Liver (tissue), 9 donors: ENCODE results near the gene STK32C. TPM values are rescaled to one million over a fixed set of nuclear protein-coding genes. Genes with fewer than 3 reads are reported as not detected.

Experiments
- DNase-seq: peaks from one replicate; pipeline ENCODE4 v3.0.0-alpha.2; 2017; ENCODE audit warnings: low spot score
- H3K27ac ChIP-seq, 2 donors: one replicate each; pipeline ENCODE4 v1.7.0; 2013; ENCODE audit warnings: inconsistent platforms in 2 of 2, low read length in 2 of 2, control low read depth in 1 of 2, low read depth in 1 of 2, mild to moderate bottlenecking in 1 of 2
- H3K27me3 ChIP-seq, 4 donors: one replicate each; pipeline versions ENCODE4 v1.6.1 to v1.7.0; 2013; ENCODE audit warnings: low read length in 3 of 4, inconsistent platforms in 1 of 4, mild to moderate bottlenecking in 1 of 4, moderate library complexity in 1 of 4; ENCODE audit not compliant: control insufficient read depth in 4 of 4, insufficient read depth in 4 of 4
- H3K36me3 ChIP-seq, 4 donors: one replicate each; pipeline versions ENCODE4 v1.6.1 to v1.7.0; 2013; ENCODE audit warnings: low read length in 3 of 4, mild to moderate bottlenecking in 3 of 4, low read depth in 1 of 4, moderate library complexity in 1 of 4; ENCODE audit not compliant: control insufficient read depth in 4 of 4, insufficient read depth in 3 of 4
- H3K4me1 ChIP-seq, 4 donors: one replicate each; pipeline versions ENCODE4 v1.6.1 to v1.7.0; 2013; ENCODE audit warnings: low read length in 3 of 4, mild to moderate bottlenecking in 3 of 4, moderate library complexity in 1 of 4; ENCODE audit not compliant: control insufficient read depth in 4 of 4, insufficient read depth in 4 of 4
- H3K4me3 ChIP-seq, 3 donors: one replicate each; pipeline versions ENCODE4 v1.6.1 to v1.7.0; 2013; ENCODE audit warnings: low read length in 3 of 3, control low read depth in 1 of 3, low read depth in 1 of 3, mild to moderate bottlenecking in 1 of 3
- H3K9ac ChIP-seq, 2 donors: one replicate each; pipeline ENCODE4 v1.7.0; 2013; ENCODE audit warnings: low read length in 2 of 2, mild to moderate bottlenecking in 2 of 2, moderate library complexity in 2 of 2, control low read depth in 1 of 2, low read depth in 1 of 2
- H3K9me3 ChIP-seq, 4 donors: one replicate each; pipeline versions ENCODE4 v1.6.1 to v1.7.0; 2013; ENCODE audit warnings: low read length in 3 of 4; ENCODE audit not compliant: control insufficient read depth in 4 of 4
- ATF3 ChIP-seq: IDR thresholded peaks from 2 replicates; pipeline ENCODE4 v1.6.1; 2016; ENCODE audit warnings: antibody characterized with exemption
- EGR1 ChIP-seq, 2 donors: IDR thresholded peaks; 2 replicates each; pipeline ENCODE4 v1.6.1; 2016 to 2018; ENCODE audit warnings: antibody characterized with exemption in 2 of 2, low read depth in 2 of 2
- FOXA1 ChIP-seq: IDR thresholded peaks from 2 replicates; pipeline ENCODE4 v1.6.1; 2016; ENCODE audit warnings: antibody characterized with exemption
- FOXA2 ChIP-seq: IDR thresholded peaks from 2 replicates; pipeline ENCODE4 v1.6.1; 2016; ENCODE audit warnings: antibody characterized with exemption
- GABPA ChIP-seq, 2 donors: IDR thresholded peaks in 1 of 2; conservative IDR thresholded peaks in 1 of 2; 2 replicates each; pipeline ENCODE4 v1.6.1; 2016; ENCODE audit warnings: antibody characterized with exemption in 2 of 2, mild to moderate bottlenecking in 1 of 2, moderate library complexity in 1 of 2
- HNF4A ChIP-seq, 2 donors: conservative IDR thresholded peaks; 2 replicates each; pipeline ENCODE4 v1.6.1; 2016; ENCODE audit warnings: antibody characterized with exemption in 2 of 2, mild to moderate bottlenecking in 2 of 2
- HNF4G ChIP-seq: IDR thresholded peaks from 2 replicates; pipeline ENCODE4 v1.6.1; 2016; ENCODE audit warnings: antibody characterized with exemption
- JUND ChIP-seq, 2 donors: IDR thresholded peaks; 2 replicates each; pipeline ENCODE4 v1.6.1; 2016; ENCODE audit warnings: antibody characterized with exemption in 2 of 2
- MAX ChIP-seq: IDR thresholded peaks from 2 replicates; pipeline ENCODE4 v1.6.1; 2016; ENCODE audit warnings: antibody characterized with exemption
- NR2F2 ChIP-seq: IDR thresholded peaks from 2 replicates; pipeline ENCODE4 v1.6.1; 2016; ENCODE audit warnings: antibody characterized with exemption
- RAD21 ChIP-seq, 2 donors: IDR thresholded peaks; 2 replicates each; pipeline ENCODE4 v1.6.1; 2016; ENCODE audit warnings: antibody characterized with exemption in 2 of 2, mild to moderate bottlenecking in 2 of 2
- REST ChIP-seq: IDR thresholded peaks from 2 replicates; pipeline ENCODE4 v1.6.1; 2016; ENCODE audit warnings: antibody characterized with exemption, mild to moderate bottlenecking
- RXRA ChIP-seq, 2 donors: IDR thresholded peaks; 2 replicates each; pipeline ENCODE4 v1.6.1; 2017 to 2018; ENCODE audit warnings: antibody characterized with exemption in 2 of 2, mild to moderate bottlenecking in 1 of 2
- SP1 ChIP-seq: IDR thresholded peaks from 2 replicates; pipeline ENCODE4 v1.6.1; 2018; ENCODE audit warnings: antibody characterized with exemption, mild to moderate bottlenecking
- TAF1 ChIP-seq: conservative IDR thresholded peaks from 2 replicates; pipeline ENCODE4 v1.6.1; 2016; ENCODE audit warnings: antibody characterized with exemption, mild to moderate bottlenecking
- YY1 ChIP-seq: IDR thresholded peaks from 2 replicates; pipeline ENCODE4 v1.6.1; 2016; ENCODE audit warnings: antibody characterized with exemption, mild to moderate bottlenecking
- ZBTB33 ChIP-seq: IDR thresholded peaks from 2 replicates; pipeline ENCODE4 v1.6.1; 2016; ENCODE audit warnings: antibody characterized with exemption
- WGBS: extraction: QIAGEN DNeasy Blood & Tissue Kit; methylation state at CpG from one replicate; pipeline ENCODE4 v1.1.7; 2013; 5-methylcytosine and 5-hydroxymethylcytosine counted together
- polyA plus RNA-seq, 2 donors: library from polyadenylated mRNA; stranded (reverse) in 1 of 2; unstranded in 1 of 2; fragments of 200-250 nt in 1 of 2; fragments of >200 nt in 1 of 2; fragmentation: Nextera tagmentation in 1 of 2; extraction: Ambion mirVana in 1 of 2; gene quantifications; one replicate each; pipeline versions ENCODE4 v1.2.1 to v1.2.3, GENCODE V29; 2013 to 2015
- total RNA-seq, 2 donors: library from RNA; depleted of rRNA; stranded (reverse); fragments of >200 nt; gene quantifications; one replicate each; pipeline ENCODE4 v1.2.3, GENCODE V29; 2014
- donor health status: healthy.
- donor health status: healthy.
- donor health status: healthy.
- donor health status: healthy.
- donor health status: healthy.

Gene STK32C
- total and polyA plus RNA-seq, 4 donors = 1.8 to 4.6 (median 2.2) TPM

- Histone ChIP-seq H3K27ac (no peak overlapping the region), H3K4me1 (no peaks in the 10 kb centered on the region), H3K27me3 (no peaks in the 10 kb centered on the region), H3K4me3 (no peak overlapping the region), H3K9me3 (no peaks in the 10 kb centered on the region), H3K9ac (no peak overlapping the region), H3K36me3 (no peaks in the 10 kb centered on the region)
- DNase-seq = no peak
- 79% methylated on average over 35 of the region's 35 CpGs for WGBS
- TF ChIP-seq JUND (IDR thresholded peaks at IDR 0.05) (no peak), TAF1 (no peak), HNF4A (conservative IDR thresholded peaks at IDR 0.05) (no peak), ATF3 (no peak), REST (no peak), MAX (no peak), NR2F2 (no peak), YY1 (no peak), GABPA (IDR thresholded peaks at IDR 0.05 in 1 of 2, conservative IDR thresholded peaks at IDR 0.05 in 1 of 2) (no peak)
Measured at GRCh38 chr10:132272231-132272971, 35.3 kb downstream of the STK32C start.

GRCh38 chr10:132271458-132272230 is 36.1 kb downstream of the STK32C start:
- Histone ChIP-seq H3K27me3 (no peaks in the 10 kb centered on the region), H3K9ac (no peak overlapping the region), H3K36me3 (no peaks in the 10 kb centered on the region), H3K4me3 (no peak overlapping the region), H3K9me3 (no peaks in the 10 kb centered on the region), H3K27ac (no peak overlapping the region), H3K4me1 (peaks cover 0 to 3% (median 0%) of the 10 kb centered on the region in 4 donors)
- WGBS = 86% methylated on average over 27 of the region's 27 CpGs
- no peak for TF ChIP-seq FOXA2
- DNase-seq = no peak

- no peak overlapping the region for H3K9ac ChIP-seq
- 90% methylated on average over 11 of the region's 11 CpGs for WGBS
- H3K36me3 ChIP-seq = no peaks in the 10 kb centered on the region
- peaks cover 0 to 3% (median 0%) of the 10 kb centered on the region in 4 donors for H3K4me1 ChIP-seq
- H3K27me3 ChIP-seq = no peaks in the 10 kb centered on the region
- DNase-seq = no peak
- no peaks in the 10 kb centered on the region for H3K9me3 ChIP-seq
- no peak overlapping the region for H3K4me3 ChIP-seq
- H3K27ac ChIP-seq = no peak overlapping the region
- no peak for TF ChIP-seq RXRA (IDR thresholded peaks at IDR 0.05)
- no peak for TF ChIP-seq RAD21 (IDR thresholded peaks at IDR 0.05)
- no peak for TF ChIP-seq HNF4G
- TF ChIP-seq JUND (IDR thresholded peaks at IDR 0.05) = no peak
- no peak for TF ChIP-seq ZBTB33
- no peak for TF ChIP-seq MAX
- no peak for TF ChIP-seq SP1
- TF ChIP-seq EGR1 (IDR thresholded peaks at IDR 0.05; ENCODE audit: low read depth in 2 of 2) = no peak
- TF ChIP-seq YY1 = no peak
- TF ChIP-seq HNF4A (conservative IDR thresholded peaks at IDR 0.05) = no peak
- no peak for TF ChIP-seq GABPA (IDR thresholded peaks at IDR 0.05 in 1 of 2, conservative IDR thresholded peaks at IDR 0.05 in 1 of 2)
- TF ChIP-seq ATF3 = no peak
- TF ChIP-seq TAF1 = no peak
- TF ChIP-seq FOXA1 = no peak
- no peak for TF ChIP-seq FOXA2
Measured at GRCh38 chr10:132270721-132271457, 36.9 kb downstream of the STK32C start.
